Kidney (tissue), 14 donors: ENCODE data around the gene MLLT1. TPM values are rescaled to one million over a fixed set of nuclear protein-coding genes. Genes with fewer than 3 reads are reported as not detected.

Source experiments
- DNase-seq, 5 donors: peaks; one replicate each; pipeline ENCODE4 v3.0.0-alpha.2; 2013 to 2020
- FAIRE-seq: peaks from 2 replicates; lab custom pipeline; 2012; peaks lifted over from hg19 to GRCh38; lab: Jason Lieb, UNC
- H3K27ac ChIP-seq, 2 donors: one replicate each; pipeline ENCODE4 v1.7.0; 2013; ENCODE audit warnings: low read depth in 2 of 2, low read length in 2 of 2, inconsistent platforms in 1 of 2
- H3K27me3 ChIP-seq: one replicate; pipeline ENCODE4 v1.7.1; 2013; ENCODE audit warnings: low read length, inconsistent platforms; ENCODE audit not compliant: control insufficient read depth, insufficient read depth
- H3K36me3 ChIP-seq, 3 donors: one replicate each; pipeline versions ENCODE4 v1.7.0 to v1.7.1; 2013; ENCODE audit warnings: low read length in 3 of 3, control low read depth in 1 of 3, inconsistent platforms in 1 of 3; ENCODE audit not compliant: insufficient read depth in 3 of 3, control insufficient read depth in 2 of 3
- H3K4me1 ChIP-seq, 3 donors: one replicate each; pipeline versions ENCODE4 v1.7.0 to v1.7.1; 2013; ENCODE audit warnings: low read length in 3 of 3, inconsistent platforms in 1 of 3, low read depth in 1 of 3; ENCODE audit not compliant: control insufficient read depth in 2 of 3, insufficient read depth in 2 of 3
- H3K4me3 ChIP-seq, 3 donors: one replicate each; pipeline versions ENCODE4 v1.7.0 to v1.8.1; 2013; ENCODE audit warnings: low read length in 3 of 3, control low read depth in 1 of 3, inconsistent platforms in 1 of 3
- H3K9ac ChIP-seq, 3 donors: one replicate each; pipeline versions ENCODE4 v1.7.0 to v1.7.1; 2013; ENCODE audit warnings: low read length in 3 of 3, control low read depth in 1 of 3, inconsistent platforms in 1 of 3
- H3K9me3 ChIP-seq, 3 donors: one replicate each; pipeline versions ENCODE4 v1.7.0 to v1.7.1; 2013; ENCODE audit warnings: low read length in 3 of 3, control low read depth in 1 of 3, inconsistent platforms in 1 of 3; ENCODE audit not compliant: control insufficient read depth in 2 of 3, insufficient read depth in 1 of 3
- CTCF ChIP-seq: IDR thresholded peaks from 3 replicates; pipeline ENCODE4 v1.5.1; 2012; ENCODE audit warnings: mild to moderate bottlenecking, moderate library complexity, borderline replicate concordance; ENCODE audit not compliant: insufficient read depth; ENCODE audit errors: extremely low read depth
- intact Hi-C: fragments of 100-400 bp; cut with DNase I; formaldehyde crosslinking; loops from one replicate; pipeline ENCODE4 v1.11.1; 2022
- polyA plus RNA-seq: library from polyadenylated mRNA; stranded (reverse); fragments of 350-450 nt; fragmentation: Illumina TruSeq; extraction: RNeasy Lipid Tissue Mini Kit (QIAGEN cat#74804); gene quantifications from one replicate; pipeline ENCODE4 v1.2.3, GENCODE V29; 2014; ENCODE audit warnings: low read depth, low replicate concordance; ENCODE audit not compliant: insufficient read depth
- total RNA-seq: library from RNA; stranded (reverse); fragmentation: NEBNext Ultra II Directional; extraction: Animal tissue kit (Norgen Biotek cat#: 25700); gene quantifications from one replicate; pipeline ENCODE4 v1.2.1, GENCODE V29; 2021
- donor health status: control.
- donor health status: control.
- donor health status: control.
- donor health status: control.
- donor health status: control.
- donor health status: DM: yes; HTN: yes; CAD: no.
- donor health status: Normal renal cell carcinoma (clear cell type).

Gene MLLT1
- total and polyA plus RNA-seq, 2 donors from 2014 or later: 32.0 to 53.2 TPM

- Histone ChIP-seq H3K27me3 (no peaks in the 10 kb centered on the region), H3K9ac (no peak overlapping the region), H3K4me3 (peak overlapping the region in 1 of 3 donors; percentile 2), H3K9me3 (no peaks in the 10 kb centered on the region), H3K36me3 (peaks cover 0 to 4% (median 0%) of the 10 kb centered on the region in 3 donors), H3K27ac (no peak overlapping the region), H3K4me1 (peaks cover 0 to 26% (median 3%) of the 10 kb centered on the region in 3 donors)
- intact Hi-C loops: no loop called here
- TF ChIP-seq CTCF: no peak
- DNase-seq (peak in 1 of 5 donors; percentile 71), FAIRE-seq (no peak)
Observed at GRCh38 chr19:6216236-6216995, 63.4 kb downstream of the MLLT1 start.

GRCh38 chr19:6215701-6216235 is 64.0 kb downstream of the MLLT1 start:
- DNase-seq (peak in 2 of 5 donors; percentile 23 to 68), FAIRE-seq (no peak)
- TF ChIP-seq CTCF: no peak
- Histone ChIP-seq H3K9ac (peak overlapping the region in 1 of 3 donors; percentile 3), H3K4me3 (no peak overlapping the region), H3K9me3 (no peaks in the 10 kb centered on the region), H3K27ac (no peak overlapping the region), H3K27me3 (no peaks in the 10 kb centered on the region), H3K36me3 (no peaks in the 10 kb centered on the region), H3K4me1 (peaks cover 0 to 26% (median 3%) of the 10 kb centered on the region in 3 donors)
- intact Hi-C loops: no loop called here

- DNase-seq (peak in 2 of 5 donors; percentile 55 to 76), FAIRE-seq (no peak)
- H3K36me3 ChIP-seq: no peaks in the 10 kb centered on the region
- H3K27ac ChIP-seq: no peak overlapping the region
- intact Hi-C loops: no loop called here
- H3K9ac ChIP-seq: no peak overlapping the region
- peaks cover 0 to 20% (median 3%) of the 10 kb centered on the region in 3 donors for H3K4me1 ChIP-seq
- no peak overlapping the region for H3K4me3 ChIP-seq
- H3K27me3 ChIP-seq: no peaks in the 10 kb centered on the region
- no peak for TF ChIP-seq CTCF
- no peaks in the 10 kb centered on the region for H3K9me3 ChIP-seq
Observed at GRCh38 chr19:6214881-6215541, 64.8 kb downstream of the MLLT1 start.
